Mesothelial cell of epicardium (in vitro differentiated cells): ENCODE results near the gene RPS16. TPM values are rescaled to one million over a fixed set of nuclear protein-coding genes. Genes with fewer than 3 reads are reported as not detected.

Experiments used
- DNase-seq, 2 experiments: peaks; one replicate each; pipeline ENCODE4 v3.0.0; 2021; ENCODE audit warnings: low spot score in 2 of 2; ENCODE audit not compliant: unreplicated experiment in 2 of 2
- H3K27ac Mint-ChIP-seq: 2 replicates; pipeline ENCODE4 v1.8.0; 2021; ENCODE audit warnings: mixed read lengths
- H3K27me3 Mint-ChIP-seq: 2 replicates; pipeline ENCODE4 v1.8.0; 2021; ENCODE audit warnings: low read depth, mixed read lengths
- H3K36me3 Mint-ChIP-seq: 2 replicates; pipeline ENCODE4 v1.8.0; 2021; ENCODE audit warnings: mixed read lengths
- H3K4me1 Mint-ChIP-seq: 2 replicates; pipeline ENCODE4 v1.8.0; 2021; ENCODE audit warnings: mixed read lengths
- H3K4me3 Mint-ChIP-seq: 2 replicates; pipeline ENCODE4 v1.8.0; 2021; ENCODE audit warnings: mild to moderate bottlenecking, moderate library complexity, mixed read lengths
- H3K9me3 Mint-ChIP-seq: 2 replicates; pipeline ENCODE4 v1.8.0; 2021; ENCODE audit warnings: mixed read lengths
- CTCF ChIP-seq: fragments of 200-600 bp; sonication (generic); IDR thresholded peaks from one replicate; pipeline ENCODE4 v1.5.0; 2021; ENCODE audit warnings: antibody characterized with exemption; ENCODE audit not compliant: unreplicated experiment
- total RNA-seq: library from RNA; stranded (reverse); gene quantifications from 3 replicates; pipeline ENCODE4 v1.2.1, GENCODE V29; 2021

The RPS16 gene
- total RNA-seq, 1 donor from 2014 or later = 1,616 TPM

GRCh38 chr19:39420769-39421168 is 15.0 kb downstream of the RPS16 start:
- H3K9me3 Mint-ChIP-seq = no peaks in the 10 kb centered on the region
- H3K27ac Mint-ChIP-seq = no peak overlapping the region
- no peak for DNase-seq
- TF ChIP-seq CTCF = no peak
- peaks cover 28% of the 10 kb centered on the region for H3K36me3 Mint-ChIP-seq
- no peaks in the 10 kb centered on the region for H3K4me1 Mint-ChIP-seq
- H3K27me3 Mint-ChIP-seq = no peaks in the 10 kb centered on the region
- H3K4me3 Mint-ChIP-seq = no peak overlapping the region

GRCh38 chr19:39419003-39419402 is 16.7 kb downstream of the RPS16 start:
- Mint-ChIP-seq H3K4me1 (peaks cover 16% of the 10 kb centered on the region), H3K4me3 (no peak overlapping the region), H3K27ac (no peak overlapping the region), H3K27me3 (no peaks in the 10 kb centered on the region), H3K9me3 (no peaks in the 10 kb centered on the region), H3K36me3 (peaks cover 18% of the 10 kb centered on the region)
- TF ChIP-seq CTCF = no peak
- DNase-seq = no peak

- no peak for DNase-seq
- Mint-ChIP-seq H3K9me3 (no peaks in the 10 kb centered on the region), H3K27me3 (no peaks in the 10 kb centered on the region), H3K36me3 (peaks cover 13% of the 10 kb centered on the region), H3K4me3 (no peak overlapping the region), H3K4me1 (peaks cover 18% of the 10 kb centered on the region), H3K27ac (peak overlapping the region; percentile 76)
- no peak for TF ChIP-seq CTCF
Observed at GRCh38 chr19:39417463-39418181, 18.1 kb downstream of the RPS16 start.

GRCh38 chr19:39416152-39417120 is 19.3 kb downstream of the RPS16 start:
- peaks cover 1% of the 10 kb centered on the region for H3K27me3 Mint-ChIP-seq
- H3K9me3 Mint-ChIP-seq = no peaks in the 10 kb centered on the region
- H3K4me3 Mint-ChIP-seq = no peak overlapping the region
- H3K36me3 Mint-ChIP-seq = peaks cover 13% of the 10 kb centered on the region
- no peak overlapping the region for H3K27ac Mint-ChIP-seq
- peaks cover 21% of the 10 kb centered on the region for H3K4me1 Mint-ChIP-seq
- DNase-seq = no peak
- TF ChIP-seq CTCF = no peak

- Mint-ChIP-seq H3K9me3 (no peaks in the 10 kb centered on the region), H3K27me3 (peaks cover 1% of the 10 kb centered on the region), H3K27ac (peak overlapping the region; percentile 98), H3K36me3 (peaks cover 10% of the 10 kb centered on the region), H3K4me1 (peaks cover 31% of the 10 kb centered on the region), H3K4me3 (peak overlapping the region; percentile 94)
- DNase-seq = no peak
- TF ChIP-seq CTCF = no peak
Observed at GRCh38 chr19:39415111-39416046, 20.4 kb downstream of the RPS16 start.
